GM19395 (cell line): ENCODE measurements around the gene ZC3H14.

Source experiments
- ATAC-seq: cut with Tn5 transposase; IDR thresholded peaks from one replicate; pipeline ENCODE4 v1.9.1; 2021; ENCODE audit warnings: mild to moderate bottlenecking, moderate library complexity; ENCODE audit not compliant: unreplicated experiment

The ZC3H14 gene

DNA sequence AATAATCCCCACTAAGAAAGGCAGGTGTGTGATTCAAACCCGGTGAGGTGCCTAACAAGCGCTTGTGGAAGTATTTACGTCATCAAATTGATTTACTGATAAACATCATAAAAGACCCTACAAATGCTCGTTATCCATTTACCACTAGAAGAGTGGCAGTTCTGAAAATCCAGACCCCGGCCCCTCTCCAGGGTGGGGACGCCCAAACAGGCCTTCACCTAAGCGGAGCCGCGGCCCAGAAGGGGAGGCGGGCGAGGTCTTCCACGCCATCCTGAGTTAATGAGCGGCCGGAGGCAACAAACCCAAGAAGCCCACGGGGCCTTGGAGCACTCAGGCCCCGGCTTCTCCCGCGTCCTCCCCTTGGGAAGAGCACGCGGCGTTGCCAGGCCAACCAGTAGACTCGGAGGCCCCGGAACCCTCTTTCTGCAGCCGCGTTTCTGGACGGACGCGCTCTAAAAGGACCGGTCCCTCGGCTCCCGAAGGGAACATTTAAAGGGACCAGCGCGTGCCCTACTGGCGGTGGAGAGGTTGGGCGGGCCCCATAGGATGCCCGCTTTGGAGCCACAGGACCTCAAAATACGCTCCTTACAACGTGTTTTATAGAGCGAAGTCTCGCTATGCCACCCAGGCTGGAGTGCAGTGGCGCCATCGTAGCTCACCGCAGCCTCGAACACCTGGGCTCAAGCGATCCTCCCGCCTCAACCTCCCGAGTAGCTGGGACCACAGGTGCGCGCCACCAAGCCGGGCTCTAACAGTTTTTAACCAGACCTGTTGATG is 11.6 kb upstream of the ZC3H14 start:
- ATAC-seq, result peak; percentile 64

DNA sequence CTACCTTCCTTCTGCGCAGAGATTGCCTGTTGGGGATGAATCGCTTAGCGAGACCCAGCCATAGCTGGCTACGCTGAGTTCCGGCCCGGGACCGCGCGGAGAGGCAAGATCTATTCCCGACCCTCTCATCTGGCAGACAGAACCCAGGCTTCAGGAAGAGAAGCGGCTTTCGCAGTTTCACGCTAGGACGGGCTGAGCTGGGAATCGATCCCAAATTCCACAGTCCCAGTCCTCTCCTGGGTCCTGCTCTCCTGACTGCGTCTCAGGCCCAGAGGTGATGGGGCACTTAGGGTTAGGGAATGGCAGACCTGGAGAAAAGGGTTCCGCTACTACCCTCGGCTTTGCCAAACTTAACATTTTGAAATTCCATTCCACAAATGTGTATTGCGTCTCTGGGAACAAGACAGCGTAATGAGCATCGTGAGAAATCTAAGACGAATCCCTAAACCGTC is 10.8 kb upstream of the ZC3H14 start:
- no peak for ATAC-seq

DNA sequence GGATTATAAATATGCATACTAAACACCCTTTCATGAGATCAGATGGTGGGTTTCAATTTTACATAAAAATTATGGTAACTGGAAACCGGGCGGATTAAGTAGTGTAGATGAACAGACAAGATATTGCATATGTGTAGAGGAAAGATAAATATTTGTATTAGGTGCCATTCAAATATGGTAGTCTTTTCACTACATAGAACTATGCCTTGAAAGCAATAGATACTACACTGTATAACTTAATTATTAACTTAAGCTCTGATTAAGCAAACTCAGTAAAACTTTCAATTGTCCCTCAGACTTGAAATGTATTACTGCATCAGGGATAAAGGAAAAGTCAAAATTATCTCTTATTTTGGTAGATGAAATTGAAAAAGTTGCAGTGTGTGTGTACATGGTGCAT is 10.0 kb upstream of the ZC3H14 start:
- no peak for ATAC-seq

DNA sequence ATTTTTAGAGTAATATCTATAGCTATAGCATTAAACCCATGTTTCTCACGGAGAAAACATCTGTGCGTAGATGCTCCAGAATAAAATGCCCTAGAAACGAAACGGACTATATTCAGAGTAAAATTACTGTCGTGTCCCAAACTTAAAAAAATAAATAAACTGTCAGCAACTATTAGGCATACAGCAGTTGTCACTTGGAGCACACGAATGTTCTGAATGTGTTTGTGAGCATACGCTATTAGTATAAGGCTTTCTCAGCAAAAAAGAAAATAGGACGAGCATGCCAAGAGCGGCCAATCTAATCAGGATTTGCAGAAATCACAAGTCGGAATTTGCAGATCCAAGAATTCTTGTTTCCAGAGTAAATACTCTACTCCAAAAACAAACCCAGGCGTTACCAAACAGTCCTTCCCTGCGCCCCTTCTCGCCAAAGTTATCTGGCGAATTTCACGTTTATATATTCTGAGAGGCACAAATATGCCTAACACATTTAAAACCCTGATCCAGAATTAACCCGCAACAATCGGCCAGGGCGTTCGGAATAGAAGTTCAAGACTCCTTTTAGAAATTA is 8.9 kb upstream of the ZC3H14 start:
- ATAC-seq, result no peak

DNA sequence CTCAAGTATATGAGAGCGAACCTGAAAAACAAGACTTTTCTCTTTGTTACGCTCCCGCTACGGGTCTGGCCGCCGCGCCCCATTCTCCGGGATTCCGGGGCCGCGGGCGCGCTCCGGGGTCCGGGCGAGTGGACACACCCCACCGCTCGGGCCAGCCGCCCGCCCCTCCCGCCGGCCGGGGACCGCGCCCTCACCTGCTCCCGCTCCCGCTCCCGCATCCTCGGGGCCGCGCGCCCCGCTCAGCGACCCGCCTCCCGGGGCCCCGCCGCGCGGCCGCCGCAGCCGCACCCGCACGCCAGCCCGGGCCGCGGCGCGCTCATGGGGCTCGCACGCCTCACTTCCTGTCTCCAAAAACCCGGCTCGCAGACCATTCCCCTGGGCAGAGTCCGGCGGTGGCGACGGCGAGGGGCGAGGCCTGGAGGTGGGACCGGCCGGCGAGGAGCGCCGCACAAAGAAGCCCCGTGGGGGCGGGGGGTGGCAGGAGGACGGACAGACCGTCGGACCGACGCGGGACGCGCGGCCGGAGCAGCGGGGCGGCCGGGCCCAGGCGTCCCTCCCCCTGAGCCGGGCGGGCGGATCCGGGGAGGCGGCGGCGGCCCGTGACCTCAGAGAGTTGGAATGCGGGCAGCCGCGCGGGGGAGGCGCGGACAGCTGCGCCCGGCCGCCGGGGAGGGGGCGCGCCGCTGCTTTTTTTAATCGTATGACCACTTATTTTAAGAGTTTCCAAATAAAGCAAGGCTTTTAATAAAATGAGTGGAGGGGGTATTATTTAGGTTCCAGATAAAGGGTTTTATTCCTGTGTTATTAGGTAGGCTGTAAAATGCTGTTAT is 8.2 kb upstream of the ZC3H14 start, which contains the start of gene PTPN21:
TSS of gene PTPN21 (minus strand) at position 551 of the 830 bp plus-strand sequence. CDS start 4,590 bp downstream, outside the sequence.
- ATAC-seq, result no peak

DNA sequence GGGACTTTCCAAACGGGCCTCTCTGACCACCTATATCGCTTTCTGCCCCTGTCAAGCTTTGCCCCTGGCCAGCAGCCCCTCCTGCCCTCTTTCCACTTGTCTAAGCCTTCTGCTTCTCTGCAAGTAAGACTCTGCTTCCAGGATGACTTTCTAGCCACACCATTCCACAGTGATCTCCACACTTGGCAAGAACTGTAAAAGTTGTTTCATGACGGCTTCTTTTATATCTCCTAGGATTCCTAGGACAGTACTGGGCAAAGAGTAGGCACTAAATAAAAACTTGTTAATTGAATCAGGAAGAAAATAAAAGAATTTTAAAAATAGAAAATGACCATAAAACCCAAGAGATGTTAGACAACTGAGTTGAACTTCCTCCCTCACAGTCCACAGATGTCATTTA is 6.3 kb upstream of the ZC3H14 start:
- no peak for ATAC-seq

DNA sequence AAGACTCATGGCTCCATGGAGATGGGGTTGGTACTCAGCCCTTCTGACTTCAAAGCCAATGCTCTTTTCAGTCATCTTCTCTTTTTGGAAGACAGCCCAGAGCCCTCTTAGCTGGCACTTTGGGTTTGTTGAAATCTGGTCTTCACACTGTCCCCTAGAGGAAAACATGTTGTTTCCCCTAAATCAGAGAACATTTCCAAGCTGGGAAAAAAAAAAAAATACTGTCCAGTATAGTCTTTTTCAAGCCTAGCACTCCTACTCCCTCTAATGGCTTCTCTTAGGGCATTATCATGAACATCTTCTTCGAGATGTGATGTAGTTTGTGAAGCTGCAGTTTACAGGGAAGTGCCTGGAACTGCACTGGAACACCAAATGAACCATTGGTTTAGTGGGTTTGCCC is 3.0 kb upstream of the ZC3H14 start:
- no peak for ATAC-seq

DNA sequence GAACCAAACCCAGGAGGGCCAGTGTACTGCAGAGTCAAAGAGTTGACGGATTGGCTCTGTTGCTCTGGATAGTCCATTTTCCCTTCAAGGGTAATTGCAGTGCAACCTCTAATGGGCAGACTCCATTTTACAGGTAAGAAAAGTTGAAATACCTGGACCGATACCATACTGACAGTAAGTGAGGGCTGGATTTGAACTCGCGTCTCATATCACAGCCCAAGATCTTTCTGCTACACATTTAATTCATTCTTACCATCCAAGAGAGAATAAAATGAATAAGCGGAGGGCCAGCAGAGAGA is 356 bp upstream of the ZC3H14 start:
- peak; percentile 22 for ATAC-seq

DNA sequence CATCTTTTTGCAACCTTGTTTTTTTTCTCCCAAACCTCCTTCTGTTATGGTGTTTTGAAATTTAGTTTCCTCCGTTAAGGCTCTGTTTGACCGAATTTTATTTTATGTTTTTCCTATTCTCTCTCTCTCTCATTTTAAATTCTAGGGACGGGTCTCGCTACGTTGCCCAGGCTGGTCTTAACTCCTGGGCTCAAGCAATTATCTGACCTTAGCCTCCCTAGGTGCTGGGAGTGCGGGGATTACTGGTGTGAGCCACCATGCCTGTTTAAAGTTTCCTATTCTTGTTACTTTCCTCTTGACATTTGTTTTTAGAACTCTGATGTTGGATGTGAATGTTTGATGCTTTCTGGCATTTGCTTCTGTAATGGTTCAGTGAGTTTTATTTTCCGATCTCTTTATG is 1.0 kb downstream of the ZC3H14 start:
- no peak for ATAC-seq

DNA sequence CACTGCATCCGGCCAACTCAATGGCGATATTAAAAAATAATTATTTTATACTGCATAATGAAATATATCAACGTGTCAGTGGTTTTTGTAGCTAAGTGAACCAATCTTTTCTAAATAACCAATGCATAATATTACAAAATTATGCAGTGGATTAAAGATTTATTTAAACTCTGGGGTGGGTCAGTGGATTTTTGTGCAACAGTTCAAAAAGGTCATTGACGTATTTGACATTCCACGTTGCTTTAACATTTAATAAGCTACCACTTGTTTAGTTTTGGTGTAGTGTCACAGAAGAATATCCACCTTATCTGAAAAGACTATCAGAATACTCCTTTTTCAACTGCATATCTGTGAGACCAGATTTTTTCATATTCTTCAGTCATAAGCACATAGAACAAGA is 2.6 kb downstream of the ZC3H14 start:
- no peak for ATAC-seq

DNA sequence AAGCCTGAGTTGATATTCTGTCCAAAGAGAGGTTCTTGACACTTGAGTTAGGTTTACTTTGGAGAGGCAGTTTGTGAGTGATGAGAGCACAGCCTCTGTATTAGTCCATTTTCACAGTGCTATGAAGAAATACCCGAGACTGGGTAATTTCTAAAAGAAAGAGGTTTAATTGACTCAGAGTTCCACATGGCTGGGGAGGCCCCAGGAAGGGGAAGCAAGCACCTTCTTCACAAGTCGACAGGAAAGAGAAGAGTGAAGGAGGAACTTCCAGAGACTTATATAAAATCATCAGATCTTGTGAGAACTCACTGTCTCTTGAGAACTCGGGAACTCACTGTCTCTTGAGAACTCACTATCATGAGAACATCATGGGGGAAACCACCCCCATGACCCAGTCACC is 5.4 kb downstream of the ZC3H14 start:
- no peak for ATAC-seq

DNA sequence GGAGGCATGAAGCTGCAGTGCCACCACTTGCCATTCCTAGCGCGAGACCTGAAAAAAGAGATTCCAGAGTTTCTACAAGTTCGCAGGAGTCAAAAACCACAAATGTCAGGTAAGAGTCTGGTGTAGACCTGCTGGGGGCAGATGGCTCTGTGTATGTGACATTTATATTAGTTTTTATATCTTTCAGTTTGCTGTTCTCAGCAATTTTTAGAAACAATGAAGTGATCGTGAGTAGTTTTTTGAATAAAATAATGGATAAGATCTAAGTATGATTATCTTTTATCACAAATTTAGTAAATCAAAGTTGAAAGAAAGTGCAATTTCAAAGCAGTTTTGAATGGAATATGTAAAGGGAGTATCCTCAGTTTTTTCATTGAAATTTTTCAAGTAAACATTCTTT is 9.3 kb downstream of the ZC3H14 start:
- ATAC-seq, result no peak

DNA sequence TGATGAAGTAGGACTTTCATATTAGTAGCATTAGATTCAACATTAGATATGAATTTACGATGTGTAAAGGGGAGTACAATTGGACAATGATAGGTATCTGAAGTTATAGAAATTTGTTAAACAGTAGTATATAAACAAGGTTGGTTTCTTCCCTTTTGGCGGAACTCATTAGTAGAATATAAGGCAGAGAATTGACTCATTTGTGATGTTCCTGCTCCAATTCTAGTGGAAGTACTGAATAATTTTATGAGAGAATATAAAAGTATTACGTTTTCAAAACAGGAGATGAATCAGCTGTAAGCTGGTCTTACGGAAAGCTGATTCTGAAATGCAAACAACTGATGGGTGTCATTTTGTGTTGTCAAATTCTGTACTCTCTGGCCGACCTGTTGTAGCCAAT is 13.4 kb downstream of the ZC3H14 start:
- no peak for ATAC-seq

DNA sequence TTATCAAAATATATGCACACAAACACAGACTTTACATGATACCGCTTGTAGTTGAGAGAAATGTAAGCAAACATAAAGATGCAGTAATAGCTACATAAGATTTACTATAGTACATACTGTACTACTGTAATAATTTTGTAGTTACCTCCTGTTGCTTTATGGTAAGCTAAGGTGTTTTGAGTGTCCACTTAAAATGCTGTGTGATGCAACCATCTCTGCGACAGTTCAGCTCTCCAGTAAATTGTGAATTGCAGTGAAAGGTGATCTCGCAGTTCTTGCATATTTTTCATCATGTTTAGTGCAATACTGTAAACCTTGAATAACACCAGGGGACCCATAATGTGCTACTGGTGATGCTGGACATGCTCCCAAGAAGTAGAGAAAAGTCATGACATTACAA is 21.6 kb downstream of the ZC3H14 start:
- ATAC-seq, result no peak

DNA sequence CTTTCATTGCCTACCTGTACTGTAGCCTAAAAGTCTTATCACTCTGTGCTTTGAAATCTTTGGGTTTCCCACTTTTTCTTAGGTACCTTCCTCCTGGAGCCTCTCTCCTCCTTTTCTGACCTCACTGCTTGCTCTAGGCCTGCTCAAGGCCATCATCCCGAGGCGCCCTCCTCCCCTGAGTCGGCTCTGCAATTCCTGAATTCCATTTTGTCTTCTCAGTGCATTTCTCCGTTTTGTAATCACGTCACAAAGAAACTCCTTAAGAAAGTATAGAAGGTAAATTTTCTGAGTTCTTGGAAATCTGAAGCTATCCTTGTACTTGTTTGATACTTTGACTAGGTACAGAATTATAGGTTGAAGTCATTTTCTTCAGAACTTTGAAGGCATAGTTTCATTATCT is 25.2 kb downstream of the ZC3H14 start:
- no peak for ATAC-seq

DNA sequence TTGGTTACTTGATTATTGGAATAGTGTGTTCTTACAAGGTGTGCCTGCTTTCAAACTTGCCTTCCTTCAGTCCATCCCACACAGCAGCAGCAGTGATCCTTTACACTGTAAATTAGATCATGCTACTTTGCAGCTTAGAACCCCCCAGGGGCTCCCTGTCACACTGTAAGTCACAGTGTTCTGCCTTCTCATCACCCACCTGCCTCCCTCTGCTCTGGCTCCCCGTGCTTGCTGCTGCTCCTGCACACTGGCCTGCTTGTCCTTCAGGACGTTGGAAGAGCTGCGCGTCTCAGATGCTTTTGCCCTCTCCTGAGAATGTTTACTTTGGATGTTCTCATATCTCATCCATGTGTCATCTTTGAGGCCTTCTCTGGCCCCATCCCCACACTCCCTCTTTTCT is 27.3 kb downstream of the ZC3H14 start:
- ATAC-seq, result no peak

DNA sequence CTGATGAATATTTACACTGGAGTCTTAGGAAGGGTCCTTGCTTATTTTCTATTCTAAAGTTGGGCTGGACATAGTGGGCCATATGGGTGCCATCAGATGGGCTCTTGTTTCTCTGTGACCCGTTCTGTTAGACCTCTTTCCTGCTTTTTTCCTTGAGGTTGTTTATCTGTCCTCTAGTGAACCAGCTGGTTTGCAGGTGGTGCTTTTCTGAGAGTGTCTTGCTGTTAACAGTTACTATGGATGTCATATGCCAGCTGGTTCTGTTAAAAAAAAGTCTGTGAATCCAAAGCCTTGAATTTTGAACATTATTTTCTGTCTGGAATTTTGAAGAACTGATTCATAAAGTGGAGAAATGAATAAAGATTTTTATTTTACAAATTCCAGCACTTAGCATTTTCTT is 29.2 kb downstream of the ZC3H14 start:
- ATAC-seq, result no peak

DNA sequence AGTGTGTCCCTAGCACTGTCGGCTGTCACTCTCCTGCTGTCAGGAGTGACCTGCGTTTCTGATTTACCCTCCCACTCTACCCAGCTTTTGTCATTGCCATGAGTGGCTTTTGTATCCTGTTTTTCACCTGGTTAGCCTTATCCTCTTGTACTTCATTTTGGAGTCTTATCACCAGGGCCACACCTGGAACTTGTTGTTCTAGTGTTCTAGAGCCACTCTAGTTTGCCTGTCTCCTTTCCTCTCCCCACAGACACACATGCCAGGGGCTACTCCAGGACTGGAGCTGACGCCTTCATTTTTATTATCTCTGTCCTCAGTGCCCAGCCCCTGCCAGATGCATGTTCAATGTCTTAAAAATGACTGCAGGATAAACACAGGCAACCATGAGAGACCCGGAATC is 34.2 kb downstream of the ZC3H14 start:
- ATAC-seq, result no peak

DNA sequence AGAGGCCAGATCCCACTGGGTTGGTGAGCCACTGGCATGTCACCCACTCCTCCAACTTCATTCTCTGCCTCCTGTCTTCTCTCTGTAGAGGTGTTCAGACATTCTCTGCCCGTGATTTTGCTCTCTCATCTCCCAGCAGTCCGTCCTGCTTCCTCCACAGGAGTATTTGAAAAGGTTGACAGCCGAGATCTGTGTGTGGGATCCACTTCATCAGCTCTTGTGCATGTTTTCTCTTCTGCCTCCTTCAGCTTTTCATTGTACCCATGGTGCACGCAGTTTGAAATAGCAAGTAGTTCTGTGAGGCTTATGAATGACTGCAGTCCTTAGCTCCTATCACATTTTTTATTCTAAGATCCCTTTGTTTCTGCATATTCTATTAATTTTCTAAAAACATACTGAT is 34.8 kb downstream of the ZC3H14 start:
- no peak for ATAC-seq

DNA sequence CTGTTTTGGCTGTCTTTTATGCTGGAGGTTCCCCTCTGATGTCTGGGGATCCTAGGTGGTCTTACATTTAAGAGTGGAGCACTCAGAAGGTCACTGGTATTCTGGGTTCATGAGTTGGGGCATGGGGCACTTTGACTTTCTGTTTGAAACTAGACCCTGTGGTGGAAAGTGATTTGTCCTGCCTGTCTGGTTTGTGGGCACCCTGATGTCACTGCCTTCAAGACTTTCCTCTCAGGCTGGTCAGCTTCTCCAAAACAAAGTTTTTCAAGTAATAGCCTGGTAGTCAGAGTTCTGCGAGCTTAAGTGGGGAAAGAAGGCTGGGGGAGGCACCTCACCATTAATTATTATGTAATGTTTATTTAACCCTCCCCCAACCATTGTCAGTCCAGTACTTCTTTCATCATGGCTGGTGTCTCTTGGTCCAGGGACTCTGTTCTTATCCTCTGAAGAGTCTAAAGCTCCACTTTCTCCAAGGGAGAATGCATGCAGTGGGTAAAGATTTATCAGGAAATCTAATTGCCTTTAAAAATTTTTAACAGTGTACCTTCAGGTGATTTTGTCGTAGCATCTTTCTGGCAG is 35.3 kb downstream of the ZC3H14 start:
- ATAC-seq, result no peak

DNA sequence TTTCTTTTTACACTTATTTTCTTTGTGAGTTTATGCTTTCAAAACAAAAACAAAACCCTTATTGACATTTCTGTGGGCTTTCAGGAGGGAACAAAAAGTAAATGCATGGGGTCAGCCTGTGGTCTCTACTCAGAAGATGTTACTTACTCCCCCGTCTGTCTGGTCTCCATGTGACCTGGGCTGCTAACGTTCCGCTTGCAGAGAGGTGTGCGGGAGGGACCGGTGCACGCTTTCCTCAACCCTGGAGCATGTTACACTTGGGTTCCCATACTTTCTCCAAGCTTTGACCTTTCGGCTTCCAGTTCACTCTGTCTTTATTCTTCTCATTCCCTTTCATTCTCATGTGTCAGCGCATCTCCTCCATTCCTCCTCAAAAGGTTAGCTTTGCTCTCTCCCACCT is 36.5 kb downstream of the ZC3H14 start:
- ATAC-seq, result peak; percentile 44
